ENCODE data around the gene ESRRG. TPM values are rescaled to one million over a fixed set of nuclear protein-coding genes. Genes with fewer than 3 reads are reported as not detected.

Gene ESRRG
- total RNA-seq, 6 experiments from 2014 or later: 0.11 to 1.9 (median 0.18) TPM

DNA sequence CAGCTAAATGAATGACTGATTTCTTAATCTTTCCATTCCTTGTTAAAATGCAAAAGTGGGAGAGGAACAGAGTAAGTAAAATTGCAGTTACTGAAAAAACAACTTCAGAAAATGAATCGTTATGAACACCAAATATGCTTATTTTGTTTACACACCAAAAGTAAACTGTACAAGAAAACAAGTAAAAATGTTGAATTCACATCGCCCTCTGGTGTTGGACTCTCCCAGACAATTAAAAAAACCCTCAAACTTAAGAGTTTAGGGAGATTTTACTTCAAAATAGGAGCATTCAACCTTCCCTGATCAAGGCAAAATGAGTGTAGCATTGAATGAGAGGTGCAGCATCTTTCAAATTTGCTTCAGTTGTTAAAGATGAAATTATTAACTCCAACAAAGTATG is 19.4 kb upstream of the ESRRG start:
- Histone ChIP-seq H3K27ac (no peak overlapping the region), H3K4me3 (no peak overlapping the region), H3K27me3 (no peaks in the 10 kb centered on the region), H3K9me3 (no peaks in the 10 kb centered on the region), H3K4me1 (no peaks in the 10 kb centered on the region), H3K36me3 (no peaks in the 10 kb centered on the region)
- intact Hi-C loops (cut with DNase I): no loop called here
- 15% methylated on average over 2 of the region's 2 CpGs for WGBS (ENCODE audit: insufficient coverage, low coverage, low lambda C conversion rate, missing lambda C conversion rate)
- DNase-seq (no peak), ATAC-seq (no peak)
- TF ChIP-seq, protein P1, sequence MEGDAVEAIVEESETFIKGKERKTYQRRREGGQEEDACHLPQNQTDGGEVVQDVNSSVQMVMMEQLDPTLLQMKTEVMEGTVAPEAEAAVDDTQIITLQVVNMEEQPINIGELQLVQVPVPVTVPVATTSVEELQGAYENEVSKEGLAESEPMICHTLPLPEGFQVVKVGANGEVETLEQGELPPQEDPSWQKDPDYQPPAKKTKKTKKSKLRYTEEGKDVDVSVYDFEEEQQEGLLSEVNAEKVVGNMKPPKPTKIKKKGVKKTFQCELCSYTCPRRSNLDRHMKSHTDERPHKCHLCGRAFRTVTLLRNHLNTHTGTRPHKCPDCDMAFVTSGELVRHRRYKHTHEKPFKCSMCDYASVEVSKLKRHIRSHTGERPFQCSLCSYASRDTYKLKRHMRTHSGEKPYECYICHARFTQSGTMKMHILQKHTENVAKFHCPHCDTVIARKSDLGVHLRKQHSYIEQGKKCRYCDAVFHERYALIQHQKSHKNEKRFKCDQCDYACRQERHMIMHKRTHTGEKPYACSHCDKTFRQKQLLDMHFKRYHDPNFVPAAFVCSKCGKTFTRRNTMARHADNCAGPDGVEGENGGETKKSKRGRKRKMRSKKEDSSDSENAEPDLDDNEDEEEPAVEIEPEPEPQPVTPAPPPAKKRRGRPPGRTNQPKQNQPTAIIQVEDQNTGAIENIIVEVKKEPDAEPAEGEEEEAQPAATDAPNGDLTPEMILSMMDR (IDR thresholded peaks at IDR 0.05): peak; percentile 17 to 40 (median 24)
- TF ChIP-seq POLR2A (IDR thresholded peaks at IDR 0.05): no peak

DNA sequence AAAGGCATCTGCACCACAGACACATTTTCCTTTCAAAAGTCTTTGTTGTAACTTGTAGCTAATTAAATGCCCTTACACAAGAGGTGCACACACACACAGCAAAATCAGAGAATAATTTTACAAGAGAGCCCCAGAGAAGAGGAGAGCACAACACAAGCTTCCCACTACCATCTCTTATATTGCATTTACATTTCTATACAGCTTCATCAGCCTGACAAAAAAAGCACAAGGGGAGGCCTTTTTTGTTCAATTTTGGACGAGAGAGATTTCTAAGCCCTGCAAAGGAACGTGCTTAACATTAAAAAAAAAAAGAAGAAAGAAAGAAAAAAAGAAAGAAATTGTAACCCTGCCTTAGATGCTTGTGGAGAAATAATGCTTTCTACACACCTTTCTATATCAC is 17.1 kb upstream of the ESRRG start:
- no peaks in the 10 kb centered on the region for H3K36me3 ChIP-seq
- intact Hi-C loops (cut with DNase I): no loop called here
- no peak for DNase-seq
- TF ChIP-seq, protein P1 (IDR thresholded peaks at IDR 0.05): no peak
- TF ChIP-seq POLR2A (IDR thresholded peaks at IDR 0.05): no peak
- H3K4me3 ChIP-seq: no peak overlapping the region
- H3K27me3 ChIP-seq: no peaks in the 10 kb centered on the region
- 39% methylated on average over 2 of the region's 2 CpGs for WGBS (ENCODE audit: insufficient coverage, low coverage, low lambda C conversion rate, missing lambda C conversion rate)
- no peak overlapping the region for H3K27ac ChIP-seq
- ATAC-seq: no peak
- no peaks in the 10 kb centered on the region for H3K9me3 ChIP-seq
- no peaks in the 10 kb centered on the region for H3K4me1 ChIP-seq

DNA sequence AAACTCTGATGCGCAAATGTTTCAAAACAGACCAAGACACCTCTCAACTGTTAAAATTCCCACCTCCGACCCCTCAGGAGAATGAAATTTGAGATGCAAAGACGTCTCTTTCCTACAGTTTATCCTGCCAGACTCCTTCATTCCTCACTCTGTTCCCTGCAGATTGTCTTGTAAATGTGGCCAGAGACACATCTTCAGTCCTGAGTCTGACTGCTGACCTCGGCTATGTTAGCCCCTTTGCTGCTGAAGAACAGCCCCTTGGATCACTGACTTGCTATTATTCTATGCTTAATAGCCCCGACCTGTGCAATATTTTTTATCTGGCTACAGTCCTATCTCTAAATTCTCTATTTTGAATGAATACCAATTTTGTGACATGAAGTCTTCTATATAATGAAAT is 16.6 kb upstream of the ESRRG start:
- Histone ChIP-seq H3K36me3 (no peaks in the 10 kb centered on the region), H3K4me3 (no peak overlapping the region), H3K27ac (no peak overlapping the region), H3K27me3 (no peaks in the 10 kb centered on the region), H3K4me1 (no peaks in the 10 kb centered on the region), H3K9me3 (no peaks in the 10 kb centered on the region)
- intact Hi-C loops (cut with DNase I): no loop called here
- TF ChIP-seq, protein P1 (IDR thresholded peaks at IDR 0.05): no peak
- no peak for TF ChIP-seq POLR2A (IDR thresholded peaks at IDR 0.05)
- WGBS (ENCODE audit: insufficient coverage, low coverage, low lambda C conversion rate, missing lambda C conversion rate): 24% methylated on average over 5 of the region's 5 CpGs
- DNase-seq: no peak
- no peak for ATAC-seq

DNA sequence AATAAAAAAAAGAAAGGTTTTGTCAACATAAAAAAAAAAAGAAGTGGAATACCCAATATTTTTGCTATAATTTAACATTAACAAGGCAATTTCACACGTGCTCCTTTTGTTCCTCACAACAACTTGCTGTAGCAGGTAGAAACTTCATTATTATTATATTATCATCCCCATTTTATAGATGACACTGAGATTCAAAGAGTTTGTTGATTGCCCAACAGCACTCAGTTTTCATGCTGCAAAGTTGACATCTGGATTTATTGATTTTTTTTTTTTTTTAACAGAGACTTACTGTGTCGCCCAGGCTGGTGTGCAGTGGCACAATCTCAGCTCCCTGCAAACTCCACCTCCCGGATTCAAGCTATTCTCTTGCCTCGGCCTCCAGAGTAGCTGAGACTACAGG is 8.9 kb upstream of the ESRRG start:
- Histone ChIP-seq H3K27me3 (no peaks in the 10 kb centered on the region), H3K9me3 (no peaks in the 10 kb centered on the region), H3K27ac (no peak overlapping the region), H3K36me3 (no peaks in the 10 kb centered on the region), H3K4me1 (no peaks in the 10 kb centered on the region), H3K4me3 (no peak overlapping the region)
- ATAC-seq (no peak), DNase-seq (no peak)
- intact Hi-C loops (cut with DNase I): no loop called here
- WGBS (ENCODE audit: insufficient coverage, low coverage, low lambda C conversion rate, missing lambda C conversion rate): 60% methylated on average over 2 of the region's 4 CpGs
- TF ChIP-seq POLR2A (IDR thresholded peaks at IDR 0.05): no peak
- TF ChIP-seq, protein P1 (IDR thresholded peaks at IDR 0.05): no peak

DNA sequence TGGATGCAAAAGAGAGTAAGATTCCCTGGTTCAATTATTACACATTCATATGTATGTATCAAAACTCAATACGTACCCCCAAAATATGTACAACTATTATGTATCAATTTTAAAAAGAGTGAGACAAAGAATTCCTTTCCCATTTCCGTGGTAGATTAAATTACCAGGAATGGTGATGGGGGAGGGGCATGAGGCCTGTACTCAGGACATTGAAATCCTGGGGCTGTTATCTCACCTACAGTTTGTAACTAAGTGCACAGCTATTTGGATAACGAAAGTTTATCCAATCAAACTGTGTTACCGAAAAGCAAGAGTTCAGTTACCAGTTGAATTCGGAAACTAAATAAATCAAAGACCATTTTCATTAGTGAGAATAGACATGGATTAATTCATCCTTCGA is 8.3 kb upstream of the ESRRG start:
- Histone ChIP-seq H3K9me3 (no peaks in the 10 kb centered on the region), H3K27ac (no peak overlapping the region), H3K4me3 (no peak overlapping the region), H3K36me3 (no peaks in the 10 kb centered on the region), H3K27me3 (no peaks in the 10 kb centered on the region), H3K4me1 (no peaks in the 10 kb centered on the region)
- TF ChIP-seq, protein P1 (IDR thresholded peaks at IDR 0.05): no peak
- TF ChIP-seq POLR2A (IDR thresholded peaks at IDR 0.05): no peak
- DNase-seq (no peak), ATAC-seq (no peak)
- intact Hi-C loops (cut with DNase I): no loop called here
- WGBS (ENCODE audit: insufficient coverage, low coverage, low lambda C conversion rate, missing lambda C conversion rate): 66% methylated on average over 6 of the region's 6 CpGs
